NB4 (cell line): ENCODE results near the gene PRRG4.
"Not testable (repeated sequence)": the region's sequence is repeated elsewhere in the genome, so short reads cannot be mapped to it uniquely, and the experiment has no call there.

Experiments used
- MYC ChIP-seq: IDR thresholded peaks from 2 replicates; pipeline ENCODE4 v1.6.1; 2011; ENCODE audit warnings: low read depth, low read length
- POLR2A ChIP-seq: IDR thresholded peaks from 2 replicates; pipeline ENCODE4 v1.6.1; 2011; ENCODE audit warnings: mild to moderate bottlenecking; ENCODE audit not compliant: insufficient read length; ENCODE audit errors: extremely low read depth
- TF ChIP-seq, protein P1 (sequence below): IDR thresholded peaks from one replicate; pipeline ENCODE4 v1.5.1; 2012; ENCODE audit warnings: low read depth, low read length

GRCh38 chr11:32887707-32888383 is 58.1 kb downstream of the PRRG4 start:
- TF ChIP-seq, protein P1, sequence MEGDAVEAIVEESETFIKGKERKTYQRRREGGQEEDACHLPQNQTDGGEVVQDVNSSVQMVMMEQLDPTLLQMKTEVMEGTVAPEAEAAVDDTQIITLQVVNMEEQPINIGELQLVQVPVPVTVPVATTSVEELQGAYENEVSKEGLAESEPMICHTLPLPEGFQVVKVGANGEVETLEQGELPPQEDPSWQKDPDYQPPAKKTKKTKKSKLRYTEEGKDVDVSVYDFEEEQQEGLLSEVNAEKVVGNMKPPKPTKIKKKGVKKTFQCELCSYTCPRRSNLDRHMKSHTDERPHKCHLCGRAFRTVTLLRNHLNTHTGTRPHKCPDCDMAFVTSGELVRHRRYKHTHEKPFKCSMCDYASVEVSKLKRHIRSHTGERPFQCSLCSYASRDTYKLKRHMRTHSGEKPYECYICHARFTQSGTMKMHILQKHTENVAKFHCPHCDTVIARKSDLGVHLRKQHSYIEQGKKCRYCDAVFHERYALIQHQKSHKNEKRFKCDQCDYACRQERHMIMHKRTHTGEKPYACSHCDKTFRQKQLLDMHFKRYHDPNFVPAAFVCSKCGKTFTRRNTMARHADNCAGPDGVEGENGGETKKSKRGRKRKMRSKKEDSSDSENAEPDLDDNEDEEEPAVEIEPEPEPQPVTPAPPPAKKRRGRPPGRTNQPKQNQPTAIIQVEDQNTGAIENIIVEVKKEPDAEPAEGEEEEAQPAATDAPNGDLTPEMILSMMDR, result not testable (repeated sequence)
- TF ChIP-seq POLR2A, MYC: not testable (repeated sequence)
